NCI-H1436 treated with DMSO at 0.1 percent for 48 hours (cell line): ENCODE results near the gene IL18R1.

Source experiments
- DNase-seq: peaks from one replicate; lab custom pipeline; 2025; lab: John Stamatoyannopoulos, UW

IL18R1 gene

GRCh38 chr2:102434655-102435381, 79.2 kb downstream of the IL18R1 start:
- DNase-seq: no peak

GRCh38 chr2:102435741-102436140, 80.1 kb downstream of the IL18R1 start:
- no peak for DNase-seq

GRCh38 chr2:102436323-102436722, 80.7 kb downstream of the IL18R1 start:
- DNase-seq: no peak

GRCh38 chr2:102437122-102437521, 81.5 kb downstream of the IL18R1 start:
- no peak for DNase-seq

- DNase-seq: no peak
Observed at GRCh38 chr2:102438111-102438510, 82.5 kb downstream of the IL18R1 start.

- no peak for DNase-seq
Observed at GRCh38 chr2:102438578-102438977, 83.0 kb downstream of the IL18R1 start.

GRCh38 chr2:102439065-102439695, 83.6 kb downstream of the IL18R1 start:
- no peak for DNase-seq

GRCh38 chr2:102442967-102443828, 87.6 kb downstream of the IL18R1 start:
- no peak for DNase-seq

GRCh38 chr2:102444233-102444632, 88.6 kb downstream of the IL18R1 start:
- DNase-seq: no peak

GRCh38 chr2:102446936-102447335, 91.3 kb downstream of the IL18R1 start:
- no peak for DNase-seq
